HepG2 (cell line): ENCODE data around the gene ZMIZ1.

Experiments used
- CTCF ChIP-seq: sonication (generic); formaldehyde crosslinking; IDR thresholded peaks from 2 replicates; pipeline ENCODE4 v1.5.0; 2020; ENCODE audit warnings: mild to moderate bottlenecking, missing genetic modification reagents, moderate library complexity
- POLR2AphosphoS5 ChIP-seq: IDR thresholded peaks from 2 replicates; pipeline ENCODE4 v1.6.1; 2012; ENCODE audit warnings: low read depth, low read length
- SIN3B ChIP-seq: fragments of 150-350 bp; IDR thresholded peaks from 2 replicates; pipeline ENCODE4 v1.6.1; 2014; ENCODE audit warnings: low read length
- ZNF660 ChIP-seq: sonication (generic); formaldehyde crosslinking; IDR thresholded peaks from 2 replicates; pipeline ENCODE4 v1.5.1; 2020; ENCODE audit warnings: mild to moderate bottlenecking, low read depth, missing genetic modification reagents, borderline replicate concordance

- TF ChIP-seq CTCF (no peak), POLR2AphosphoS5 (no peak), SIN3B (no peak), ZNF660 (no peak)
Observed at GRCh38 chr10:79027147-79028055, 41.4 kb upstream of the ZMIZ1 start.
